Measurements from ENCODE around the gene NANS. TPM values are rescaled to one million over a fixed set of nuclear protein-coding genes. Genes with fewer than 3 reads are reported as not detected.

Gene NANS
- polyA plus RNA-seq, 1 donor (not counting 4 experiments of a cell fraction or from before 2014, with no cell fraction given), result 63.1 TPM

DNA sequence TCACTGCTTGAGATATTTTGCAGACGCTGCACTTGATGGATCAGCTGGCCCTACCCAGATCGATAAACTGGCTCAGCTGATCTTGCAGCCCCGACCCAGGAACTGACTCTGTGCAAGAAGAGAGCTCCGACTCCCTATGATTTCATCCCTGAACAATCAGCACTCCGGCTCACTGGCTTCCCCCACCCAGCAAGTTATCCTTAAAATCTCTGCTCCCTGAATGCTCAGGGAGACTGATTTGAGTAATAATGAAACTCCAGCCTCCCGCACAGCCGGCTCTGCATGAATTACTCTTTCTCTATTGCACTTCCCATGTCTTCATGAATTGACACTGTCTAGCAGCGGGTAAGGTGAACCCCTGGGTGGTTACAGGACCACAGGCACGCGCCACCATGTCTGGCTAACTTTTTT is 16.9 kb upstream of the NANS start:
- Histone ChIP-seq H3K9me3 (ENCODE audit: control insufficient read depth, low read depth, low read length) (no peaks in the 10 kb centered on the region), H3K4me1 (ENCODE audit: control insufficient read depth, extremely low read depth, insufficient read depth, low read length) (peaks cover 8% of the 10 kb centered on the region), H3K79me2 (ENCODE audit: control insufficient read depth, insufficient read depth, low read length) (no peaks in the 10 kb centered on the region), H4K20me1 (ENCODE audit: control insufficient read depth, extremely low read depth, insufficient read depth, low read length) (no peaks in the 10 kb centered on the region), H3K27me3 (ENCODE audit: control insufficient read depth, extremely low read depth, insufficient read depth, low read length) (no peaks in the 10 kb centered on the region), H2AFZ (ENCODE audit: control insufficient read depth, low read length) (no peak overlapping the region), H3K4me2 (ENCODE audit: control insufficient read depth, extremely low read depth, insufficient read depth, low read depth, low read length) (no peak overlapping the region), H3K36me3 (ENCODE audit: control insufficient read depth in 2 of 2, extremely low read depth in 1 of 2, insufficient read depth in 2 of 2, low read length in 2 of 2) (no peaks in the 10 kb centered on the region), H3K27ac (ENCODE audit: control insufficient read depth, insufficient read depth, low read length) (no peak overlapping the region), H3K9ac (ENCODE audit: control insufficient read depth, extremely low read depth, insufficient read depth, low read length) (no peak overlapping the region), H3K9me1 (ENCODE audit: control insufficient read depth, extremely low read depth, insufficient read depth, low read length) (no peaks in the 10 kb centered on the region), H3K4me3 (ENCODE audit: control insufficient read depth in 2 of 3, extremely low read depth in 1 of 3, insufficient read depth in 2 of 3, low read depth in 1 of 3, low read length in 3 of 3) (no peak overlapping the region)
- FAIRE-seq, result no peak
- DNase-seq (ENCODE audit: low read depth, low spot score), result no peak
- TF ChIP-seq, protein P1, sequence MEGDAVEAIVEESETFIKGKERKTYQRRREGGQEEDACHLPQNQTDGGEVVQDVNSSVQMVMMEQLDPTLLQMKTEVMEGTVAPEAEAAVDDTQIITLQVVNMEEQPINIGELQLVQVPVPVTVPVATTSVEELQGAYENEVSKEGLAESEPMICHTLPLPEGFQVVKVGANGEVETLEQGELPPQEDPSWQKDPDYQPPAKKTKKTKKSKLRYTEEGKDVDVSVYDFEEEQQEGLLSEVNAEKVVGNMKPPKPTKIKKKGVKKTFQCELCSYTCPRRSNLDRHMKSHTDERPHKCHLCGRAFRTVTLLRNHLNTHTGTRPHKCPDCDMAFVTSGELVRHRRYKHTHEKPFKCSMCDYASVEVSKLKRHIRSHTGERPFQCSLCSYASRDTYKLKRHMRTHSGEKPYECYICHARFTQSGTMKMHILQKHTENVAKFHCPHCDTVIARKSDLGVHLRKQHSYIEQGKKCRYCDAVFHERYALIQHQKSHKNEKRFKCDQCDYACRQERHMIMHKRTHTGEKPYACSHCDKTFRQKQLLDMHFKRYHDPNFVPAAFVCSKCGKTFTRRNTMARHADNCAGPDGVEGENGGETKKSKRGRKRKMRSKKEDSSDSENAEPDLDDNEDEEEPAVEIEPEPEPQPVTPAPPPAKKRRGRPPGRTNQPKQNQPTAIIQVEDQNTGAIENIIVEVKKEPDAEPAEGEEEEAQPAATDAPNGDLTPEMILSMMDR (optimal IDR thresholded peaks at IDR 0.05 in 1 of 3, IDR thresholded peaks at IDR 0.05 in 1 of 3, conservative IDR thresholded peaks at IDR 0.05 in 1 of 3; ENCODE audit: extremely low read depth in 1 of 3, insufficient read depth in 2 of 3, low read length in 3 of 3), result no peak
- TF ChIP-seq EZH2 (IDR thresholded peaks at IDR 0.05; ENCODE audit: low read length), result no peak
- dilution Hi-C loops (cut with MboI; ENCODE audit: extremely low pct_ligation_motif_present, low sequenced_read_pairs), result no loop called here

DNA sequence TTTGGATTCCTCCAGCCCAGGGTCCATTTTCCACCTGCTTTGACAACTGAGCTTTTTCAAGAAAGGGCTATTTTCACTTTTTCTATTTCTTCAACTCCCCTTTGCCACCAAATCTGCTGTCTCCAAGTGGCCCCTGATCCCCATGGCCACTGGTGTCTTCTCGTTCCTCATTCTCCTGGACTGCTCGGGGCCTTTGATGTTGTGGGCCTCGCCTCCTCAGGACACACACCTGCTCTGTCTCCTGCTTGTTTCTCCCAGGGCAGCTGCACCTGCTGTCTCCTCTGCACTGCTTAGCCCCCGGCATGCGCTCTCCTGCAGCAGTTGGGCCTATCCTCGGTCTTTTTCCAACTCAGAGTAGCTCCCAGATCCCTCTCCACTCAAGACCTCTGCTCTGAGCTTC is 16.3 kb upstream of the NANS start:
- no peak for FAIRE-seq
- Histone ChIP-seq H3K9me1 (ENCODE audit: control insufficient read depth, extremely low read depth, insufficient read depth, low read length) (no peaks in the 10 kb centered on the region), H3K4me1 (ENCODE audit: control insufficient read depth, extremely low read depth, insufficient read depth, low read length) (peaks cover 7% of the 10 kb centered on the region), H3K79me2 (ENCODE audit: control insufficient read depth, insufficient read depth, low read length) (no peaks in the 10 kb centered on the region), H3K27me3 (ENCODE audit: control insufficient read depth, extremely low read depth, insufficient read depth, low read length) (no peaks in the 10 kb centered on the region), H3K27ac (ENCODE audit: control insufficient read depth, insufficient read depth, low read length) (no peak overlapping the region), H3K9ac (ENCODE audit: control insufficient read depth, extremely low read depth, insufficient read depth, low read length) (no peak overlapping the region), H3K36me3 (ENCODE audit: control insufficient read depth in 2 of 2, extremely low read depth in 1 of 2, insufficient read depth in 2 of 2, low read length in 2 of 2) (no peaks in the 10 kb centered on the region), H3K4me2 (ENCODE audit: control insufficient read depth, extremely low read depth, insufficient read depth, low read depth, low read length) (no peak overlapping the region), H3K9me3 (ENCODE audit: control insufficient read depth, low read depth, low read length) (no peaks in the 10 kb centered on the region), H3K4me3 (ENCODE audit: control insufficient read depth in 2 of 3, extremely low read depth in 1 of 3, insufficient read depth in 2 of 3, low read depth in 1 of 3, low read length in 3 of 3) (no peak overlapping the region), H2AFZ (ENCODE audit: control insufficient read depth, low read length) (no peak overlapping the region), H4K20me1 (ENCODE audit: control insufficient read depth, extremely low read depth, insufficient read depth, low read length) (no peaks in the 10 kb centered on the region)
- dilution Hi-C loops (cut with MboI; ENCODE audit: extremely low pct_ligation_motif_present, low sequenced_read_pairs), result no loop called here
- no peak for TF ChIP-seq EZH2 (IDR thresholded peaks at IDR 0.05; ENCODE audit: low read length)
- TF ChIP-seq, protein P1 (optimal IDR thresholded peaks at IDR 0.05 in 1 of 3, IDR thresholded peaks at IDR 0.05 in 1 of 3, conservative IDR thresholded peaks at IDR 0.05 in 1 of 3; ENCODE audit: extremely low read depth in 1 of 3, insufficient read depth in 2 of 3, low read length in 3 of 3), result no peak
- no peak for DNase-seq (ENCODE audit: low read depth, low spot score)
